ENCODE results near the gene DLEC1. TPM values are rescaled to one million over a fixed set of nuclear protein-coding genes. Genes with fewer than 3 reads are reported as not detected.

Gene DLEC1
- total and polyA plus RNA-seq, 2 of the 4 experiments (the other 2 are of a cell fraction): 0.03 TPM; not detected in 1

DNA sequence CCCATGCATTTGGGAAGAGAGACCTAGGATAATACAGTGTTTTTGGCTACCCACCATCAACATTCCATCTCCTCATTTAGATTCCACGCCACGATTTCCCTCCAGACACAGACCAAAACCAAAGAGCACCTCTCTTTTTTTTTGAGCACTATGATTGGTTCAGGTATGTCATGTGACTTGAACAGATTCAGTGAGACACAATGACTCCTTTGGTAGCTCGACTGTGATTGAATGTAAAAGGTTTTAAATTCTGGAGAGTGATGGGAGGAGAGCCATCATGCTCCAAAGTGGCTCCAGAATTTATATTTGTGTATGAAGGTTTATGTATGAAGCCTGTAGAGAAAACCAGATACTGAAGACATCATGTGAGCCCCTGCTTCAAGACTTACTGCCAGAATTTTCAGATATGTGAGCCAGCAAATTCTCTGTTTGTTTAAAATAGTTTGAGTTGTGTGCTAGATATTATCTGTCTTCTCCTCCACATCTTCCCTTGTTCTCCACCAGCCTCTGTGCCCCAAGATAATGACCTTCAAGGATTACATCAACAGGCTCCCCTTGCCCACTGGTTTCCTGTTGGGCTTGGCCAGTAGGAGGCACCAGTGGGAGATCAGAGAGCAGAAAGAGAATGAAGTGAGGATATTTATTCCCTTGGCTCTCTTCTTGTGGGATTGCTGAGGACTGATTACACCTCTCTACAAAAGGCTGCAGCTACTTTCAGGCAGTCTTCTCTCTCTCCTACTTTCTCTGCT is 111.9 kb downstream of the DLEC1 start:
- DNase-seq: no peak
- Histone ChIP-seq H3K79me1 (ENCODE audit: low read depth in 1 of 2, low read length in 2 of 2) (no peaks in the 10 kb centered on the region), H3K18ac (ENCODE audit: low read depth, low read length) (no peak overlapping the region), H2BK15ac (ENCODE audit: low read depth, low read length) (no peak overlapping the region), H3K27me3 (ENCODE audit: control insufficient read depth, insufficient read depth, low read length) (no peaks in the 10 kb centered on the region), H3K36me3 (ENCODE audit: control insufficient read depth, insufficient read depth, low read length) (no peaks in the 10 kb centered on the region), H3K4me2 (ENCODE audit: low read depth, low read length) (no peak overlapping the region), H4K8ac (ENCODE audit: low read depth in 2 of 2, low read length in 2 of 2) (no peak overlapping the region), H2BK5ac (ENCODE audit: low read depth, low read length, poor library complexity, severe bottlenecking) (no peak overlapping the region), H3K14ac (replicated peaks; ENCODE audit: low read depth, low read length) (no peak overlapping the region), H3K9me3 (ENCODE audit: control insufficient read depth, insufficient read depth, low read length) (peaks cover 3% of the 10 kb centered on the region; the same call in 1 of the 2 replicates), H3K9me1 (ENCODE audit: insufficient read depth, low read length) (no peaks in the 10 kb centered on the region), H2AFZ (replicated peaks; ENCODE audit: low read length, poor library complexity) (no peak overlapping the region), H3K23ac (ENCODE audit: low read depth, low read length) (no peak overlapping the region; the same call in 1 of the 2 replicates), H3K9ac (ENCODE audit: low read depth, low read length) (no peak overlapping the region), H2BK120ac (ENCODE audit: low read depth, low read length) (no peak overlapping the region), H3K56ac (ENCODE audit: extremely low read depth, insufficient read depth, low read length) (no peak overlapping the region), H3K4me1 (ENCODE audit: control insufficient read depth, insufficient read depth, low read length) (no peaks in the 10 kb centered on the region), H3K4me3 (ENCODE audit: insufficient read depth, low read depth, low read length) (no peak overlapping the region), H4K20me1 (ENCODE audit: insufficient read depth, low read length) (no peaks in the 10 kb centered on the region), H2AK9ac (replicated peaks; ENCODE audit: low read depth, low read length, poor library complexity) (no peak overlapping the region), H2BK20ac (ENCODE audit: low read depth, low read length) (no peak overlapping the region), H3K27ac (ENCODE audit: insufficient read depth, low read length) (no peak overlapping the region), H4K91ac (ENCODE audit: insufficient read depth, low read depth, low read length) (no peak overlapping the region), H3K4ac (ENCODE audit: low read depth, low read length) (no peak overlapping the region), H2AK5ac (ENCODE audit: low read depth, low read length) (no peak overlapping the region), H4K5ac (ENCODE audit: low read depth, low read length) (no peak overlapping the region; the same call in 1 of the 2 replicates)
- no TSS peak for BruUV-seq (replicated peaks)
- 57 to 100% methylated on average over 1 to 2 of the region's 3 CpGs for WGBS, 2 experiments (ENCODE audit: extremely low coverage in 2 of 2, insufficient read length in 1 of 2)
- POLR2A ChIA-PET (ENCODE audit: unreplicated experiment): no interaction called here
- in situ Hi-C loops (cut with MboI; ENCODE audit: low sequenced_read_pairs): no loop called here
- no peak for ATAC-seq (ENCODE audit: low read depth)
- dilution Hi-C loops (cut with HindIII; ENCODE audit: low sequenced_read_pairs, unreplicated experiment): no loop called here
- TF ChIP-seq CEBPB (IDR thresholded peaks at IDR 0.05; ENCODE audit: low read depth, low read length): no peak
- TF ChIP-seq RCOR1 (IDR thresholded peaks at IDR 0.05; ENCODE audit: insufficient replicate concordance, low read length): no peak
- TF ChIP-seq, protein P1, sequence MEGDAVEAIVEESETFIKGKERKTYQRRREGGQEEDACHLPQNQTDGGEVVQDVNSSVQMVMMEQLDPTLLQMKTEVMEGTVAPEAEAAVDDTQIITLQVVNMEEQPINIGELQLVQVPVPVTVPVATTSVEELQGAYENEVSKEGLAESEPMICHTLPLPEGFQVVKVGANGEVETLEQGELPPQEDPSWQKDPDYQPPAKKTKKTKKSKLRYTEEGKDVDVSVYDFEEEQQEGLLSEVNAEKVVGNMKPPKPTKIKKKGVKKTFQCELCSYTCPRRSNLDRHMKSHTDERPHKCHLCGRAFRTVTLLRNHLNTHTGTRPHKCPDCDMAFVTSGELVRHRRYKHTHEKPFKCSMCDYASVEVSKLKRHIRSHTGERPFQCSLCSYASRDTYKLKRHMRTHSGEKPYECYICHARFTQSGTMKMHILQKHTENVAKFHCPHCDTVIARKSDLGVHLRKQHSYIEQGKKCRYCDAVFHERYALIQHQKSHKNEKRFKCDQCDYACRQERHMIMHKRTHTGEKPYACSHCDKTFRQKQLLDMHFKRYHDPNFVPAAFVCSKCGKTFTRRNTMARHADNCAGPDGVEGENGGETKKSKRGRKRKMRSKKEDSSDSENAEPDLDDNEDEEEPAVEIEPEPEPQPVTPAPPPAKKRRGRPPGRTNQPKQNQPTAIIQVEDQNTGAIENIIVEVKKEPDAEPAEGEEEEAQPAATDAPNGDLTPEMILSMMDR (conservative IDR thresholded peaks at IDR 0.05; ENCODE audit: low read depth, low read length): no peak
- no peak for TF ChIP-seq BHLHE40 (IDR thresholded peaks at IDR 0.05; ENCODE audit: low read depth, low read length)
- TF ChIP-seq RFX5 (IDR thresholded peaks at IDR 0.05; ENCODE audit: low read depth, low read length): no peak
- TF ChIP-seq, protein P2, sequence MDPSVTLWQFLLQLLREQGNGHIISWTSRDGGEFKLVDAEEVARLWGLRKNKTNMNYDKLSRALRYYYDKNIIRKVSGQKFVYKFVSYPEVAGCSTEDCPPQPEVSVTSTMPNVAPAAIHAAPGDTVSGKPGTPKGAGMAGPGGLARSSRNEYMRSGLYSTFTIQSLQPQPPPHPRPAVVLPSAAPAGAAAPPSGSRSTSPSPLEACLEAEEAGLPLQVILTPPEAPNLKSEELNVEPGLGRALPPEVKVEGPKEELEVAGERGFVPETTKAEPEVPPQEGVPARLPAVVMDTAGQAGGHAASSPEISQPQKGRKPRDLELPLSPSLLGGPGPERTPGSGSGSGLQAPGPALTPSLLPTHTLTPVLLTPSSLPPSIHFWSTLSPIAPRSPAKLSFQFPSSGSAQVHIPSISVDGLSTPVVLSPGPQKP (IDR thresholded peaks at IDR 0.05; ENCODE audit: borderline replicate concordance, low read depth, low read length): no peak
- no peak for TF ChIP-seq FOS (IDR thresholded peaks at IDR 0.05; ENCODE audit: low read depth, low read length)
- TF ChIP-seq POLR2A (IDR thresholded peaks at IDR 0.05; ENCODE audit: low read depth, low read length): no peak
- TF ChIP-seq RAD21 (IDR thresholded peaks at IDR 0.05; ENCODE audit: low read length): no peak
- TF ChIP-seq, protein P3, sequence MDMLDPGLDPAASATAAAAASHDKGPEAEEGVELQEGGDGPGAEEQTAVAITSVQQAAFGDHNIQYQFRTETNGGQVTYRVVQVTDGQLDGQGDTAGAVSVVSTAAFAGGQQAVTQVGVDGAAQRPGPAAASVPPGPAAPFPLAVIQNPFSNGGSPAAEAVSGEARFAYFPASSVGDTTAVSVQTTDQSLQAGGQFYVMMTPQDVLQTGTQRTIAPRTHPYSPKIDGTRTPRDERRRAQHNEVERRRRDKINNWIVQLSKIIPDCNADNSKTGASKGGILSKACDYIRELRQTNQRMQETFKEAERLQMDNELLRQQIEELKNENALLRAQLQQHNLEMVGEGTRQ (IDR thresholded peaks at IDR 0.05; ENCODE audit: low read depth, low read length): no peak
- no peak for TF ChIP-seq CHD1 (IDR thresholded peaks at IDR 0.05; ENCODE audit: low read depth, low read length)
- TF ChIP-seq MXI1 (IDR thresholded peaks at IDR 0.05; ENCODE audit: borderline replicate concordance, low read depth, low read length): no peak
- no peak for TF ChIP-seq NFE2L2 (IDR thresholded peaks at IDR 0.05; ENCODE audit: low read depth, low read length)
- TF ChIP-seq MAFK (IDR thresholded peaks at IDR 0.05; ENCODE audit: low read depth, low read length): no peak
- TF ChIP-seq SMC3 (IDR thresholded peaks at IDR 0.05; ENCODE audit: low read depth, low read length): no peak
- TF ChIP-seq MAZ (IDR thresholded peaks at IDR 0.05; ENCODE audit: borderline replicate concordance, low read depth, low read length): no peak
- CTCF ChIA-PET: no interaction called here
- intact Hi-C loops (cut with micrococcal nuclease): no loop called here
